Activated effector memory CD4-positive, alpha-beta T cell treated with Interleukin-2 at 50 U/mL for 16 hours (primary cell): ENCODE measurements around the gene CDC34.

Experiments
- DNase-seq: peaks from one replicate; pipeline ENCODE4 v3.0.0-alpha.2; 2020

Gene CDC34

DNA sequence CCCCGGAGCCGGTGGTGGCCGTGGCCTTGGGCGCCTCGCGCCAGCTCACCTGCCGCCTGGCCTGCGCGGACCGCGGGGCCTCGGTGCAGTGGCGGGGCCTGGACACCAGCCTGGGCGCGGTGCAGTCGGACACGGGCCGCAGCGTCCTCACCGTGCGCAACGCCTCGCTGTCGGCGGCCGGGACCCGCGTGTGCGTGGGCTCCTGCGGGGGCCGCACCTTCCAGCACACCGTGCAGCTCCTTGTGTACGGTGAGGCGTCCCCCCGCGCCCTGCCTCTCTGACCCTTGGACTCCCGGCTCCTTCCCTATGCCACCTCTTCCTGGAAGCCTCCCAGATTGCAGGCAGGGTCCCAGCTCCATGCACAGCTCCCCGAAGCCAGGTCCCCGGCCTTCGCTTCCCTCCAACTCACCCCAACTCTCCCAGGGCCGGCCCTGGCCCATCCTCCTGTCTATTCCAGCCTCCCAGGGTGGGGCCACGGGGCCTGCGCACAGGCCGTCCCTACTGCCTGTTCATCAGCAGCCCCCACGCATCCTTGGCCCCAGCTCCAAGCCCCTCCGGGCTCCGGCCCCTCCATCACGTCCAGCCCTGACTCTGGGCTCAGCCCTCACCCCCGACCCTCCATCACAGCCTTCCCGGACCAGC lies 33.6 kb upstream of the CDC34 start:
- no peak for DNase-seq

- no peak for DNase-seq
Observed at GRCh38 chr19:498511-498891, 33.1 kb upstream of the CDC34 start.

DNA sequence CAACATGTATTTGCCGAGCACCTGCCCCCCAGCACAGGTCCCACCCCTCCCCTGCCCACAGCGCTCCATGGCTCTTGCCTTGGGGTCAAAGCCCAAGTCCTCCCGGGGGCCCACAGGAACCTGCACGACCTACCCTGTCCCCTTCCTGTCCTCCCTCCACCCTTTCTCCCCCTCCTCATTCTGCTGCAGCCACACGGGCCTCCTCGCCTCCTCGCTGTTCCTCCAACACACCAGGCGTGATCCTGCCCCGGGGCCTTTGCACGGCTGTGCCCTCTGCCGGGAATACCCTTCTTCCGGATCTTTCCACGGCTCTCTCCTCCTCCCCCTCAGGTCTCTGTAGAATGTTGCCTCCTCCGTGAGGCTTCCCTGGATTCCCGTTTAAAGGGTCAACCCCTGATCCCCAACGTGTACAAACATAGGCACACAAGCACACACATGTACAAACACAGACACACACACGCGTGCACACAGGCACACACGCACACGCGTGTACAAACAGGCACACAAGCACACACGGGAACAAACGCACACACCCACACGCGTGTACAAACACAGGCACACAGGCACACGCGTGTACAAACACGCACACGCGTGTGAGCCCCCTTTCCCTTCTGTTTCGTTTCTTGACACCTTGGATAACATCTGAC lies 32.5 kb upstream of the CDC34 start:
- DNase-seq, result no peak

- DNase-seq, result no peak
Observed at GRCh38 chr19:501646-502045, 29.9 kb upstream of the CDC34 start.

GRCh38 chr19:504616-505015 lies 26.9 kb upstream of the CDC34 start:
- DNase-seq, result no peak

DNA sequence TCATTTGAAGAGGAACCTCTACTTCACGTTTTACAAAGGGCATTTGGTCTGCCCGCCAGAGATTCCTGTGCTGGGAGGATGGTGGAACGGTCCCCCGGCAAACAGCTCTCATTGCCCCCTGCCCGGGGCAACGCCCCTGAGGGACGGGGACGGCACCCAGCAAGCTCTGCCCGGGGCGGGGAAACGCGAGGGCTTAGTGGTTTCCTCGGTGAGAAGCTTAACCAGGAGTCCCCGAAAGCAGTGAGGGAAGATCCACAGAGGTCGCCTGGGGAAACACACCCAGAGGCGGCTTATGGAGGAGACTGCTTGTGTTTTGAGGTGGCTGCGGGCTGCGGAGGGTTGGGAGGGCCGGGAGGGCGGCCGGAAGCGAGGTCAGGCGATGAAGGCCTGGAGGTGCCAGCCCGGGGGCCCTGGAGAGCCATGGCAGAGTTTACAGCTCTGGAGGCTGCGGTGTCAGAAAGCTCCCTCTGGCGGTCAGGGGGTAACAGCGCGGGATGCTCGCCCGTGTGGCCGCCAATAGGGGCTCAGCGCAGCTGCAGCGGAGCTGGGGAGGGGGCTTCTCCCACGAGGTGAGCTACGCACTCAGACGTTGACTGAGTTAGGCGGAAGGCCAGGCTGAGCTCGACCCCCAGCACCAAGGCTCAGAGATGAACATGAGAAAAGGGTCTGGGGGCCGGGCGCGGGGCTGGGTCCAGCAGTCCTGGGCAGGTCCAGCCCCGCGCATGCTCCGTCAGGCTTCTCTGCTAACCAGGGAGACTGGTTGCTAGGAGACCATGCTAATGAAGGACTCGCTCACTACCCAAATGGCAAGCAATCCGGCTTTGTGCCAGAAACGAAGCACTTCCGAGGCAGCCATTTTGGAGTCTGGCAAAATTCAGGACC lies 24.9 kb upstream of the CDC34 start:
- peak; percentile 88 for DNase-seq

DNA sequence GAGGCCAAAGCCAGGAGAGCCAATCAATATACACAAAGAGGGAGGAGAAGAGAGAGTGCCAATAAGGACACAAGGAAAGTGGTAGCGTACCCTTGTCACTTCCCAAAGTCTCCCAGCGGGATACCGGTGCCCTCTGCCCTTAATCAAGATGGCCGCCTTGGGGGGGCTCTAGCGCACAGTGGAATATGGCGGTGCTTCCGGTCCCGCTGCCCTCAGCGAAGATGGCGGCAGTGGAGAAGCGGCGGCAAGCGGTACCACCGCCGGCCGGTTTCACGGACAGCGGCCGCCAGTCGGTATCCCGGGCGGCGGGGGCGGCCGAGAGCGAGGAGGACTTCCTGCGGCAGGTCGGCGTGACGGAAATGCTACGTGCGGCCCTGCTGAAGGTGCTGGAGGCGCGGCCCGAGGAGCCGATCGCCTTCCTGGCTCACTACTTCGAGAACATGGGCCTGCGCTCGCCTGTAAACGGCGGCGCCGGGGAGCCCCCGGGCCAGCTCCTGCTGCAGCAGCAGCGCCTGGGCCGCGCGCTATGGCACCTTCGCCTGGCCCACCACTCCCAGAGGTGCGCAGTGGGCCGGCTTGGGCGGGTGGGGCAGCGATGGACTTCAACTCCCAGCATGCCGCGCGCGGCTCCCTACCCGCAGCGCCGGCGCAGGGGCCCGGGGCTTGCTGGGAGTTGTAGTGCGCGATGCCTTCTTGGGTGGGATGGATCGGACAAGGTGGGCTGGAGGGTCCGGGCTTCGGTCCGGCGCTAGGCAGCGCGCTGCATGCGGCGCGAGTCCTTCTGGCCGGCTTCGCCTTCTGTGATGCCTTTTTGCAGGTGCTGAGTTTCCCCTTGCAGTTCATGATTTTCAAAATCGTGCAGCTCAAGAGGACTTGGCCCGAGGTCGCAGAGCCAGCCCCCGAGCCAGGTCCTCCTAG lies 24.0 kb upstream of the CDC34 start, which contains the start of gene TPGS1:
Gene TPGS1, plus strand, starts transcription at position 212 of the 918 bp plus-strand sequence. Its CDS starts 10 bp downstream, at position 222.
- DNase-seq, result peak; percentile 82

DNA sequence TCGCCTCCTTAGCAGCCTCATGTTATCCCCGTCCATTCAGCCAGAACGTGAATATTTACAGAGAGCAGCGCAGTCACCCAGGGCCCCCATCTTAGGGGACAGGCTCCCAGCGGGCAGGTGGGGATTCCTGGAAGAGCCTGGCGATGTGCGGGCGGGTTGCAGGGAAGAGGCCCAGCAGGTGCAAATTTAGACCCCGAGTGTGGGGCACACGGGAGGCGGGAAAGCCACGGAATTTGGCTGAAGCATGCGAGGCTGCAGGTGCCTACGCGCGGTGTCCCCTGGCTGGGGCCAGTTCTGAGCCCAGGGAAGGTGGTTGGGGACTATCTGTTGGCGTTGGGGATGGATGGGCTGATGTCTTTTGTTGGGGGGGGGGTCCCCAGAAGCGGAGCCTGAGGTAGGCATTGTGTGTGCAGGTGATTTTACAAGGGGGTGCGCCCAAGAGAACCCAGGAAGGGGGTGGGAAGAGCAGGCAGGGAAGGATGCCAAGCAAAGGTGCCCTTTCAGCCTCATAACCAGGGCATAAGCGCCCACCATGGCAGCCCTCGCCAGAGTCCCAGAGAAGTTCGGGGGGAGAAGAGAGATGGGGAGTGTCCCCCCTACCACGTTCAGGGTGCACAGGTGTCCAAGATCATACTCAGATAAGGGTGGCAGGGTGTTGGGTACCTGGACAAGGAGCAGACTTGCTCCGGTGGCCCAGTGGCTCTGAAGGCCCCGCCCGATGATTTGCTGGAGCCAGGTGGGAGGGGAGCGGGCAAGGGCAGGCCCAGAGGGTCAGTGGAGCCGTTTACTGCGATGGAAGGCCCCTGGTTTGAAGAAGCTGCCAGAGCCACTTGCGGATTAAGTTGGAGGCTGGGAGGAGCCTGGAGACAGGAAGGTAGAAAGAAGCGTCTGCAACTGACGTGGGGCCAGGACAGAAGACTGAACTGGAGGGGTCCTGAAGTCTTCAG lies 23.1 kb upstream of the CDC34 start:
- no peak for DNase-seq

DNA sequence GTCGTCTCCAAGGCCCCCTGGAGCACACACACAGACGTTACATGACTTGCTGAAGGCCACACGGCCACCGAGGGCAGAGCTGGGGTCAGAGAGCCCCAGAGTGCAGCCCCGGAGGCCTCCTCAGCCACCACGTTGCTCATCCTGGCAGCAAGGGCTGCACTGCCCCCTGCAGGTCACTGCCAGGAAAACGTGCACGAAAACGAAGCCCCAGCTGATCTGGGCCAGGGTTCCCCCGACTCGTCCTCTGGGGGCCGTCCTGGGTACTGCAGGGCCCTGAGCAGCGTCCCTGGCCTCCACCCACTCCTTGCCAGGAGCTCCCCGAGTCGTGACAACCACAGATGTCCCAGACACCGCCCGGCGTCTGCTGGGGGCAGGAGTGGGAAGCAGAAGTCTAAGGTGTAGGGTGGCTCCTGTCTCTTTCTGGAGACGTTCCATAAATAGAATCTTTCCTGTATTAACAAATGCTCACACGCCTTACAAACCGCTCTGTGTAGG lies 20.9 kb upstream of the CDC34 start:
- peak; percentile 86 for DNase-seq

- DNase-seq, result peak; percentile 82
Observed at GRCh38 chr19:511101-511851, 20.3 kb upstream of the CDC34 start.

DNA sequence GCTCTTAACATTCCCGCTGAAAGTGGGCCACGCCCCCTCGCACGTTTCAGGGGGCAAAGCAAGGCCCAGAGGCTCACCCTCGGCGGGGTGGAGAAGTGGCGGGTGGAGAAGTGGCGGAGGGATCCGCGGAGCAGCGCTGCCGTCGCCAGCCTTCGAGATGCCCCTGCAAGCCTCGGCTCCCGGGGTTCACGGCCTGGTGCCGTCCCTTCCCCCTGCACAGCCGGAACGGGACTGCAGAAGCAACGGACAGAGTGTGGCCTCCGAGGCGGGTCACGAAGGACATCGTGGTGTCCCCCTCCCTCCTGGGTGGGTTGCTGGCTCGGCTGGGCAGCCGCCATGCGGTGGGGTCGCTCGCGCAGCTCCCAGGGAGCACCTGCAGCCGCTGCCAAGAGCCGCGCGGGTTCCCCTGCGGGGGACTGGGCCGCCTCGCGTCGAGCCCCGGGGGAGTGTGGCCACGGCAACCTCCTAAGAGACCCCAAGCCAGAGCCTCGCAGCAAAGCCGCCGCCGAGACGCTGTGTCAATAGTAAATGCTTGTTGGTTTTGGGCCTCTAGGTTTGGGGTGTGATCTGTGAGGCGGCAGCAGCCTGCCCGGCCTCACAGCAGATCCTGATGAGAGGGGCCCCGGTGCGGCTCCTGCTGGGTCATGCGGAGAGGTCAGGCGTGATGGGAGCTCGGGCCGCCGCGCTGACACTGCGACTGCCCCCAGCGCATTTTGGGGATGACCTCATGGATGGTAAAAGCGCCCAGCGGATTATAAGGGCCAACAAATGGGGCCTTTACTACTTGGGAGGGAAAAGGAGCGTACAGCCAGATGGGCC lies 18.8 kb upstream of the CDC34 start:
- no peak for DNase-seq

DNA sequence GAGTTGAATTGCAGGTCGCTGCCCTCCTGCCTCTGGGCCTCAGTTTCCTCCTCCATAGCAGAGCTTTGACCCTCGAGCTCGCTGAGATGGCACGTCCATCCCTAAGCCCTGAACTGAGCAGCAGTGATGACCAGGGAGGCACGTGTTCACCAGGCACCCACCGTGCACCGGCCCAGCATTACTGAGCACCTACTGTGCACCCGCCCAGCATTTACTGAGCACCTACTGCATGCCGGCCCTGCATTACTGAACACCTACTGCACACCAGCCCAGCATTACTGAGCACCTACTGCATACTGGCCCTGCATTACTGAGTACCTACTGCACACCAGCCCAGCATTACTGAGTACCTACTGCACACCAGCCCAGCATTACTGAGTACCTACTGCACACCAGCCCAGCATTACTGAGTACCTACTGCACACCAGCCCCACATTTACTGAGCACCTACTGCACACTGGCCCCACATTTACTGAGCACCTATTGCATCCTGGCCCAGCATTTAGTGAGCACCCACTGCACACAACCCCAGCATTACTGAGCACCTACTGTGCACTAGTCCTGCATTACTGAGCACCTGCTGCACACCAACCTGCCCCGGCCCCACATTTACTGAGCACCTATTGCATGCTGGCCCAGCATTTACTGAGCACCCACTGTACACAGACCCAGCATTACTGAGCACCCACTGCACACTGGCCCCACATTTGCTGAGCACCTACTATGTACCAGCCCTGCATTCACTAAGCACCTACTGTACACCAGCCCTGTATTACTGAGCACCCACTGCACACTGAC lies 18.0 kb upstream of the CDC34 start:
- DNase-seq, result no peak

DNA sequence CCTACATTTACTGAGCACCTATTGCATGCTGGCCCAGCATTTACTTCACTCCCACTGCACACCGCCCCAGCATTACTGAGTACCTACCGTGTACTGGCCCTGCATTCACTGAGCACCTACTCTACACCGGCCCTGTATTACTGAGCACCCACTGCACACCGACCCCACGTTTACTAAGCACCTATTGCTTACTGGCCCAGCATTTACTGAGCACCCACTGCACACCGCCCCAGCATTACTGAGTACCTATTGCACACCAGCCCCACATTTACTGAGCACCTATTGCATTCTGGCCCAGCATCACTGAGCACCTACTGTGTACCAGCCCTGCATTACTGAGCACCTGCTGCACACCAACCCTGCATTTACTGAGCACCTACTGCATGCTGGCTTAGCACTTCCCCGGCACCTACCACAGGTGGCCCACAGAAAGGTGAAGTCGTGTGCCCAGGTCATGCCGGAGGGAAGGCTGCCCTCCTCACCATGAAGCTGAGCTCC lies 17.3 kb upstream of the CDC34 start:
- no peak for DNase-seq

- no peak for DNase-seq
Observed at GRCh38 chr19:517721-518597, 13.6 kb upstream of the CDC34 start.

GRCh38 chr19:518598-519231 lies 12.8 kb upstream of the CDC34 start:
- DNase-seq, result peak; percentile 56

- DNase-seq, result no peak
Observed at GRCh38 chr19:519449-519865, 12.1 kb upstream of the CDC34 start.

GRCh38 chr19:522726-523125 lies 8.8 kb upstream of the CDC34 start:
- no peak for DNase-seq
